ENCODE data around the gene ADARB2. TPM values are rescaled to one million over a fixed set of nuclear protein-coding genes. Genes with fewer than 3 reads are reported as not detected.

ADARB2 gene
- total RNA-seq, 1 donor from 2014 or later, result 1.2 TPM

DNA sequence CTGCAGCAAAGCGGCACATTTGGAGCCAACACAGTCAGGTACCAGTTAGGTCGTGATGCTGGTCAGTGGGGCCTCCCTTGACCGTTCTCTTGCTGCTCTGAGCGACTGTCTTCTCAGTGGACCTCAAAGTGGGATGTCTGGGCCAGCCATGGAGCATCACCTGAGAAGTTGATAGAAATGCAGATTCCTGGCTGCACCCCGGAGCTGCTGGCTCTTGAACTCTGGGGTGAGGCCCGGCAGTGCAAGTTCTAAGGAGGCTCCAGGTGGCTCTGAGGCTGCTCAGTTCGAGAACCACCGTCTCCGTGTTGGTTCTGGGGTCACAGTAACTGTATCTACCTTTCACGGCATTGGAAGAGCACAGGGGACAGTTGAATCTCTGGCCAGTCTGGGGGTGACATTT, 533.6 kb downstream of the ADARB2 start:
- Histone ChIP-seq H3K9me3 (no peaks in the 10 kb centered on the region), H3K4me3 (no peak overlapping the region), H3K4me1 (no peaks in the 10 kb centered on the region), H3K27ac (no peak overlapping the region), H3K27me3 (peaks cover 11% of the 10 kb centered on the region), H3K36me3 (no peaks in the 10 kb centered on the region)
- intact Hi-C loops (cut with DNase I), result no loop called here
- TF ChIP-seq, protein P1, sequence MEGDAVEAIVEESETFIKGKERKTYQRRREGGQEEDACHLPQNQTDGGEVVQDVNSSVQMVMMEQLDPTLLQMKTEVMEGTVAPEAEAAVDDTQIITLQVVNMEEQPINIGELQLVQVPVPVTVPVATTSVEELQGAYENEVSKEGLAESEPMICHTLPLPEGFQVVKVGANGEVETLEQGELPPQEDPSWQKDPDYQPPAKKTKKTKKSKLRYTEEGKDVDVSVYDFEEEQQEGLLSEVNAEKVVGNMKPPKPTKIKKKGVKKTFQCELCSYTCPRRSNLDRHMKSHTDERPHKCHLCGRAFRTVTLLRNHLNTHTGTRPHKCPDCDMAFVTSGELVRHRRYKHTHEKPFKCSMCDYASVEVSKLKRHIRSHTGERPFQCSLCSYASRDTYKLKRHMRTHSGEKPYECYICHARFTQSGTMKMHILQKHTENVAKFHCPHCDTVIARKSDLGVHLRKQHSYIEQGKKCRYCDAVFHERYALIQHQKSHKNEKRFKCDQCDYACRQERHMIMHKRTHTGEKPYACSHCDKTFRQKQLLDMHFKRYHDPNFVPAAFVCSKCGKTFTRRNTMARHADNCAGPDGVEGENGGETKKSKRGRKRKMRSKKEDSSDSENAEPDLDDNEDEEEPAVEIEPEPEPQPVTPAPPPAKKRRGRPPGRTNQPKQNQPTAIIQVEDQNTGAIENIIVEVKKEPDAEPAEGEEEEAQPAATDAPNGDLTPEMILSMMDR (IDR thresholded peaks at IDR 0.05), result no peak
- DNase-seq (peak; percentile 29), ATAC-seq (no peak)

GRCh38 chr10:1203216-1203615, 534.1 kb downstream of the ADARB2 start:
- Histone ChIP-seq H3K27ac (no peak overlapping the region), H3K4me1 (no peaks in the 10 kb centered on the region), H3K27me3 (peaks cover 13% of the 10 kb centered on the region), H3K36me3 (no peaks in the 10 kb centered on the region), H3K9me3 (no peaks in the 10 kb centered on the region), H3K4me3 (no peak overlapping the region)
- ATAC-seq (no peak), DNase-seq (peak; percentile 51)
- intact Hi-C loops (cut with DNase I), result no loop called here
- TF ChIP-seq, protein P1 (IDR thresholded peaks at IDR 0.05), result no peak

GRCh38 chr10:1202343-1202742, 535.0 kb downstream of the ADARB2 start:
- Histone ChIP-seq H3K36me3 (no peaks in the 10 kb centered on the region), H3K27me3 (peaks cover 13% of the 10 kb centered on the region), H3K4me3 (no peak overlapping the region), H3K4me1 (no peaks in the 10 kb centered on the region), H3K9me3 (no peaks in the 10 kb centered on the region), H3K27ac (no peak overlapping the region)
- TF ChIP-seq, protein P1 (IDR thresholded peaks at IDR 0.05), result no peak
- ATAC-seq (no peak), DNase-seq (peak; percentile 29)
- intact Hi-C loops (cut with DNase I), result no loop called here

DNA sequence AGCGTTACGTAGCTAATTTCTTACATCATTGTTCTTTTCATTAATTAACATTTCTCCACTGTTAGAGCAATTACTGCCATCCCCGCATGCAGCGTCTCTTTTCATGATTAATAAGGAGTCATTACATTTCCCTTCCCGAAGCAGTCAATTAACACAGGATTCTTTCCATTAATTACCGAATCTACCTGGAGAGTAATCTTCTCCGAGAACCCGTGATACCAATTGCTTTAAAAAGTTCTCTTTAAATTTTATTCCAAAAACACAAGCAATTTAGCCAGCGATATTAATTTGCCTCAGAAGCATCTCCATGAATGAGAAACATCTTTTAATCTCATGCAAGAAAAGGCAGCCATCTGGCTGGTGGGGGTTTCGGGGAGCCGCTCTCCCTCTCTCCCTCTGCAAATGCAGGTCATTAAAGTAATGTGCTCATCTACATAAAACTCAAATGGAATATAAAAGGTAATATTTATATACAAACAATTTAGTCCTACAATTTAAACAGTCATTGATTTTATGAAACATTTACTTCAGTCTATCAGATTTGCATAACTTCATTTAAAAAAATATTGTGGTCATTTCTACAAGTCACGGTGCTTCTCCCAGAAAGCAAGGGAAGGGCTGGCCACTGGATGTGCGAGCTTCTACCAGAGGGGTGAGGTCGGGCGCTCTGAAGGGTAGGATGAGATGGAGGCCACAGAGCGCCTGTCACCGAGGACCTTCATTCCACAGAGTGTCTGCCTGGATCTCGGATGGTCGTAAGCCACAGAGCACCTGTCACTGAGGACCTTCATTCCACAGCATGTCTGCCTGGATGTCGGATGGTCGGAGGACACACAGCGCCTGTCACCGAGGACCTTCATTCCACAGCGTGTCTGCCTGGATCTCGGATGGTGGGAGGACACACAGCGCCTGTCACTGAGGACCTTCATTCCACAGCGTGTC, 536.2 kb downstream of the ADARB2 start:
- Histone ChIP-seq H3K4me1 (no peaks in the 10 kb centered on the region), H3K36me3 (no peaks in the 10 kb centered on the region), H3K27ac (no peak overlapping the region), H3K27me3 (peaks cover 13% of the 10 kb centered on the region), H3K4me3 (no peak overlapping the region), H3K9me3 (no peaks in the 10 kb centered on the region)
- DNase-seq (peak; percentile 20), ATAC-seq (no peak)
- intact Hi-C loops (cut with DNase I), result no loop called here
- TF ChIP-seq, protein P1 (IDR thresholded peaks at IDR 0.05), result no peak

GRCh38 chr10:1199897-1200721, 537.2 kb downstream of the ADARB2 start:
- Histone ChIP-seq H3K36me3 (no peaks in the 10 kb centered on the region), H3K4me1 (no peaks in the 10 kb centered on the region), H3K27me3 (peaks cover 13% of the 10 kb centered on the region), H3K27ac (no peak overlapping the region), H3K9me3 (no peaks in the 10 kb centered on the region), H3K4me3 (no peak overlapping the region)
- intact Hi-C loops (cut with DNase I), result no loop called here
- DNase-seq, result peak; percentile 44
- TF ChIP-seq, protein P1 (IDR thresholded peaks at IDR 0.05), result no peak
- no peak for ATAC-seq
